SW480 (cell line): ENCODE data around the gene NRXN3.

Experiments
- DNase-seq: peaks from one replicate; pipeline ENCODE4 v3.0.0-alpha.2; 2016; ENCODE audit warnings: low spot score

NRXN3 gene

GRCh38 chr14:79896009-79896408, 1725.8 kb downstream of the NRXN3 start:
- no peak for DNase-seq

GRCh38 chr14:79899610-79900009, 1729.4 kb downstream of the NRXN3 start:
- DNase-seq = no peak

GRCh38 chr14:79904497-79904896, 1734.3 kb downstream of the NRXN3 start:
- no peak for DNase-seq

- DNase-seq = no peak
Observed at GRCh38 chr14:79906994-79907393, 1736.8 kb downstream of the NRXN3 start.

GRCh38 chr14:79910086-79910485, 1739.9 kb downstream of the NRXN3 start:
- no peak for DNase-seq

GRCh38 chr14:79911744-79912143, 1741.6 kb downstream of the NRXN3 start:
- DNase-seq = no peak

GRCh38 chr14:79914595-79914994, 1744.4 kb downstream of the NRXN3 start:
- no peak for DNase-seq

- DNase-seq = no peak
Observed at GRCh38 chr14:79915406-79915805, 1745.2 kb downstream of the NRXN3 start.

- no peak for DNase-seq
Observed at GRCh38 chr14:79916281-79916680, 1746.1 kb downstream of the NRXN3 start.

GRCh38 chr14:79916892-79917291, 1746.7 kb downstream of the NRXN3 start:
- DNase-seq = no peak
